Measurements from ENCODE around the gene CHAT.

Gene CHAT

DNA sequence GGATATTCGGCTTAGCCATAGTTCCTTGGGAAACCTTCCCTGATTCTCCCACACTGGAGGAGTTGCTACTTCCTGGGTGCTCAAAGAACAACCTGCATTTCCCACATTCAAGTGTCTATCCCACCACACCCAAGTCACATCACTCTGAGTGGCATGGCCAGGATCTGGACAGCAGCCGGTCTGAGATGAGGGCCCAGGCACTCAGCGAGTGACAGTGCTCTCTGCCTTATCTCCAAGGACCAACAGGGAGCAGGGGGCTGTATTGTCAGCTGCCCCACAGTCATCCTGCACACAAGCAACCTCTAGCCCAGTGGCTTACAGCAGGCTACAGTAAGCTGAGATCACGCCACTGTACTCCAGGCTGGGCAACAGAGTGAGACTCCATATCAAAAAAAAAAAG lies 19.8 kb upstream of the CHAT start:
- Mint-ChIP-seq H3K4me3 (no peak overlapping the region), H3K27me3 (peaks cover 17% of the 10 kb centered on the region), H3K9me3 (no peaks in the 10 kb centered on the region), H3K4me1 (no peaks in the 10 kb centered on the region), H3K36me3 (no peaks in the 10 kb centered on the region), H3K27ac (no peak overlapping the region)

GRCh38 chr10:49594594-49594993 lies 19.2 kb upstream of the CHAT start:
- Mint-ChIP-seq H3K9me3 (no peaks in the 10 kb centered on the region), H3K36me3 (no peaks in the 10 kb centered on the region), H3K27ac (no peak overlapping the region), H3K4me1 (no peaks in the 10 kb centered on the region), H3K27me3 (peaks cover 17% of the 10 kb centered on the region), H3K4me3 (no peak overlapping the region)

DNA sequence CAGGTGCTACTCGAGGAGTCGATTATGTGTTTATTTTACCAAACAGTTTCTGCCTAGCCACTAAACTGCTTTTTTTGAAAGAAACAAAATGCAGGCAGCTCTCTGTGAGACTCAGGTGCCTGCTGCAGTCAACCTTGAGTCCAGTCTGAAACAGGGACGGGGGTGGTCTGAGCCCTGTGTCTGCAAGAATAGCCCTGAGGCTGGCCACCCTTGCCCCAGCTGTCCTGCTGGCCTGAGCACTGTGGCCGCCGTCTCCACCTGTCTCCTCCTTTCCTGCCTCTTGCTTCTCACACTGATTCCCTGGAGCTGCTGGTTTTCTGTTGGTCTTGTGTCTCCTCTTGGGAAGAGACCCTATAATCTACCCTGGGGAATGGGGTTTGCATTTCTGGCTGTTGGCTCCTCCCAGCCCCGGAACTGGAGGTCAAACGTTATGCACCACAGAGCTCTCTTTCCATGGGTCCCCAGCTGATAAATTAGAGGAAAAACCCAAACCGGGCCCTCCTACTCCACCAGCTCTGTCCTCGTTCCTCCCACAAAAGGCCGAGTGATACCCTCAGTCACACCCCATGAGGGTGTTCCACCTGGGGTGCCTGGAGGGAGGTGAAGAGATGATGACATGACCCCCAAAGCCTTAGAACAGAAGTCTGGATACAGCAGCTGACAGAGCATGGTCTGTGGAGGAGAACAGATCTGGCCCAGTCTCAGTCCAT lies 18.7 kb upstream of the CHAT start:
- H3K4me1 Mint-ChIP-seq: no peaks in the 10 kb centered on the region
- H3K27me3 Mint-ChIP-seq: peaks cover 16% of the 10 kb centered on the region
- H3K36me3 Mint-ChIP-seq: no peaks in the 10 kb centered on the region

GRCh38 chr10:49595713-49596492 lies 17.9 kb upstream of the CHAT start:
- Mint-ChIP-seq H3K36me3 (no peaks in the 10 kb centered on the region), H3K4me1 (no peaks in the 10 kb centered on the region), H3K9me3 (no peaks in the 10 kb centered on the region), H3K27ac (no peak overlapping the region), H3K27me3 (peaks cover 20% of the 10 kb centered on the region), H3K4me3 (no peak overlapping the region)

More for the DNA sequence above, 18.7 kb upstream of the CHAT start:
- Mint-ChIP-seq H3K4me3 (no peak overlapping the region), H3K27ac (no peak overlapping the region), H3K9me3 (no peaks in the 10 kb centered on the region)

GRCh38 chr10:49596493-49596809 lies 17.4 kb upstream of the CHAT start:
- H3K4me3 Mint-ChIP-seq: no peak overlapping the region
- no peaks in the 10 kb centered on the region for H3K9me3 Mint-ChIP-seq
- H3K4me1 Mint-ChIP-seq: no peaks in the 10 kb centered on the region
- no peaks in the 10 kb centered on the region for H3K36me3 Mint-ChIP-seq
- H3K27me3 Mint-ChIP-seq: peaks cover 23% of the 10 kb centered on the region
- no peak overlapping the region for H3K27ac Mint-ChIP-seq

DNA sequence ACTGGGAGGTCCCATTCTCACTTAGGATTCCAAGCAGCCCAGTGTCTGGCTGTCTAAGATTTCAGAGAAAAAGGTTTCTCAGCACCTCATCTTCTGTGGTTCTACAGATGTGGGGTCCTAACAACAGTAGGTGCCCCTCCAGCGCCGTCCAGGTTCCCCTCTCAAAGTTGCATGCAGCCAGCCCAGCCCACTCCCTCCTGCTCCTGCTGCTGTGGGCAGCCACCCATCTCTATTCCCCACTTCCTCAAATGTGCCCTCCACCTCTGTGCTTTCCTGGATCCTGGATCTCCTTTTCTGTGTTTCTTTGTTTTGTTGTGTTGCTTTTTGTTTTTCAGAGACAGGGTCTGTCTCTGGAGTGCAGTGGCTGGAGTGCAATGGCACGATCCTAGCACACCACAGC lies 17.0 kb upstream of the CHAT start:
- Mint-ChIP-seq H3K9me3 (no peaks in the 10 kb centered on the region), H3K27me3 (peaks cover 20% of the 10 kb centered on the region), H3K4me1 (no peaks in the 10 kb centered on the region), H3K27ac (no peak overlapping the region), H3K4me3 (no peak overlapping the region), H3K36me3 (no peaks in the 10 kb centered on the region)

DNA sequence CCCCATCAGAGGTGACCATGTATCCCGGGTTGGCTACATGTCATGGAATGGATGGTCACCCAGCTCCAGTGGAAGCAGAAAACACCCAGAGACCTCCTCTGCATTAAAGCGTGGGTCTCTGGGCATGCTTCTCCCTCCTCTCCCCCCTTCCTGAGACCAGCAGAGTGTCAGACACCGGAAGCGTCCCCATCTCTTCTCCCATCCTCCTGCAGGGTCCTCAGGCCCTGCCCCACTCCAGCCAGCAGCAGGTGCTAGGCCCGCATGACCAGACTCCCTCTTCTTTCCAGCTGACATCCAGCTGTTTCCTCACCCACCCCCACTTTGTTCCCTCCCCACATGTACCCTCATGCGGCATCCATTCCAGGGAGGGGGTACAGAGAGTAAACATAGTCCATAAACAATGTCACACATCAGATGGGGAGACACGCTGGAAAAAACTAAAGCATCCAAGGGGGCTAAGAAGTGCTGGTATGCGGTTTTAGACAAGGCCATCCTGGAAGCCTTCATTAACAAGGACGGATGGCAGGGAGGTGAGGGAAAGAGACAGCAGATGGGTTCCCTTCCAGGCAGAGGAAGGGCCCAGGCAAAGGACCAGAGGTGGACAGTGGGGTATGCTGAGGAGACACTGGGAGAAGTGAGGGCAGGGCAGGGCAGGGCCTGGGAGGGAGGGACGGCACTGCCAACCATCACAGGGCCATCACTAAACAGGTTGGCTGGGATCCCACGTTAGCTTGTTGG lies 16.2 kb upstream of the CHAT start:
- no peaks in the 10 kb centered on the region for H3K9me3 Mint-ChIP-seq
- no peak overlapping the region for H3K27ac Mint-ChIP-seq
- H3K36me3 Mint-ChIP-seq: no peaks in the 10 kb centered on the region
- no peaks in the 10 kb centered on the region for H3K4me1 Mint-ChIP-seq
- H3K27me3 Mint-ChIP-seq: peaks cover 21% of the 10 kb centered on the region
- H3K4me3 Mint-ChIP-seq: no peak overlapping the region

GRCh38 chr10:49598164-49598856 lies 15.5 kb upstream of the CHAT start:
- Mint-ChIP-seq H3K9me3 (no peaks in the 10 kb centered on the region), H3K4me3 (no peak overlapping the region), H3K4me1 (no peaks in the 10 kb centered on the region), H3K27ac (no peak overlapping the region), H3K36me3 (no peaks in the 10 kb centered on the region), H3K27me3 (peaks cover 21% of the 10 kb centered on the region)

GRCh38 chr10:49598986-49599385 lies 14.9 kb upstream of the CHAT start:
- H3K9me3 Mint-ChIP-seq: no peaks in the 10 kb centered on the region
- H3K27me3 Mint-ChIP-seq: peaks cover 23% of the 10 kb centered on the region
- no peaks in the 10 kb centered on the region for H3K4me1 Mint-ChIP-seq
- no peak overlapping the region for H3K4me3 Mint-ChIP-seq
- no peaks in the 10 kb centered on the region for H3K36me3 Mint-ChIP-seq
- H3K27ac Mint-ChIP-seq: no peak overlapping the region

DNA sequence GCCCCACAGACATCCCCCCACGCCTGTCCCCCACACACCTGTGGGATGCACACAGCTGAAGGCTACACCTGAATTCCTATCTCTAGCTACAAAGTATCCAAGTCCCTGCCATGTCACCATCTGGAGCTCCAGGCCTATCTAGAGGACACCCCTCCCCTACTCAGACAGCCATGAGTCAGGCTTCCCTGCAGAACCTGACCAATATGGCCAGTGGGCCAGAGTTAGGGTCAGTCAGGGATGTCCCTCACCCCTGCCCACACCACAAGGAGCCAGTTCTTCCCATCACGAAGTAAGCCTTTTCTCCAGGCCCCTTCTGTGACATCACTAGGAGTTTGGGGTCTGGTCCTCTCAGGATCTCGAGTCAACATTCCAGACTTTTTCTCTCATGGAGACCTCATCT lies 14.3 kb upstream of the CHAT start:
- no peaks in the 10 kb centered on the region for H3K36me3 Mint-ChIP-seq
- no peak overlapping the region for H3K27ac Mint-ChIP-seq
- H3K9me3 Mint-ChIP-seq: no peaks in the 10 kb centered on the region
- H3K27me3 Mint-ChIP-seq: peaks cover 25% of the 10 kb centered on the region
- H3K4me3 Mint-ChIP-seq: no peak overlapping the region
- no peaks in the 10 kb centered on the region for H3K4me1 Mint-ChIP-seq

GRCh38 chr10:49600046-49600445 lies 13.8 kb upstream of the CHAT start:
- no peak overlapping the region for H3K4me3 Mint-ChIP-seq
- no peak overlapping the region for H3K27ac Mint-ChIP-seq
- peaks cover 4% of the 10 kb centered on the region for H3K9me3 Mint-ChIP-seq
- no peaks in the 10 kb centered on the region for H3K36me3 Mint-ChIP-seq
- H3K4me1 Mint-ChIP-seq: no peaks in the 10 kb centered on the region
- H3K27me3 Mint-ChIP-seq: peaks cover 29% of the 10 kb centered on the region

DNA sequence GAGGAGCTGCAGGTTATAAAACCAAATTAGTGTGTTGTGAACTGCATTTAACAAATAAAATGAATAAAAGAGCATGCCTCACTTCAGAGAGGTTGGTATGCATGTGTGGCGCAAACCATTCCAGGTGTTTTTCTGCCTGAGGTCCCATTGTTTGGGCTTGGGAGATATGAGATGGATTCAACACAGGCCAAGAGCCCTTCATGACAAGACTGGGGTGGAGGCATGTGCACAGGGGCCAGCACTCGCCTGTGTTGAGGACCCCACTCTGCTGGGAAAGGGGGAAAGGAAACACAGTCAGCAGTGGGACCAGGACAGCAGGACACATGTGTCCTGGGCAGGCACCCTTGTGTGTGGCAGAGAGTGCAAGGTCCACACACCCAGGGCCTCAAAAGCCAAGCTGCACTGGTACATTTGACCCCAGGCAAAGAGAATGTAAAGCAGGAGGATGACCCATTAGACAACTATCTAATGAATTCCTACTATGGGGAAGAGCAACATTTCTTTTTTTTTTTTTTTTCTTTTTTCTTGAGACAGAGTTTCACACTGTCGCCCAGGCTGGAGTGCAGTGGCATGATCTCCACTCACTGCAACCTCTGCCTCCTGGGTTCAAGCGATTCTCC lies 12.9 kb upstream of the CHAT start:
- H3K27me3 Mint-ChIP-seq: peaks cover 33% of the 10 kb centered on the region
- no peaks in the 10 kb centered on the region for H3K36me3 Mint-ChIP-seq
- H3K9me3 Mint-ChIP-seq: peaks cover 7% of the 10 kb centered on the region
- no peak overlapping the region for H3K4me3 Mint-ChIP-seq
- H3K4me1 Mint-ChIP-seq: no peaks in the 10 kb centered on the region
- H3K27ac Mint-ChIP-seq: no peak overlapping the region

- H3K4me3 Mint-ChIP-seq: no peak overlapping the region
- H3K27ac Mint-ChIP-seq: no peak overlapping the region
- H3K4me1 Mint-ChIP-seq: peaks cover 3% of the 10 kb centered on the region
- H3K9me3 Mint-ChIP-seq: peaks cover 7% of the 10 kb centered on the region
- no peaks in the 10 kb centered on the region for H3K36me3 Mint-ChIP-seq
- peaks cover 33% of the 10 kb centered on the region for H3K27me3 Mint-ChIP-seq
These were observed 12.0 kb upstream of the CHAT start for GRCh38 chr10:49601857-49602256.

GRCh38 chr10:49602380-49603023 lies 11.3 kb upstream of the CHAT start:
- Mint-ChIP-seq H3K9me3 (peaks cover 7% of the 10 kb centered on the region), H3K27ac (no peak overlapping the region), H3K27me3 (peaks cover 34% of the 10 kb centered on the region), H3K4me3 (no peak overlapping the region), H3K4me1 (peaks cover 7% of the 10 kb centered on the region), H3K36me3 (no peaks in the 10 kb centered on the region)

Data from activated naive CD4-positive, alpha-beta T cell treated with anti-CD3 and anti-CD28 coated beads, Interleukin-2, amount 50 U/mL, for 24 hours (primary cell).